Measurements from ENCODE around the gene CEND1.
"Not testable (repeated sequence)": the region's sequence is repeated elsewhere in the genome, so short reads cannot be mapped to it uniquely, and the experiment has no call there.

The CEND1 gene

GRCh38 chr11:745428-745827 lies 44.5 kb downstream of the CEND1 start:
- no peak overlapping the region for H3K4me3 Mint-ChIP-seq
- DNase-seq (ENCODE audit: low spot score in 2 of 2) (no peak), ATAC-seq (ENCODE audit: low read depth) (no peak)
- no peaks in the 10 kb centered on the region for H3K9me3 Mint-ChIP-seq
- no peak overlapping the region for H3K27ac Mint-ChIP-seq
- H3K27me3 Mint-ChIP-seq = no peaks in the 10 kb centered on the region
- no peaks in the 10 kb centered on the region for H3K36me3 Mint-ChIP-seq
- peaks cover 10% of the 10 kb centered on the region for H3K4me1 Mint-ChIP-seq

GRCh38 chr11:742571-743201 lies 47.2 kb downstream of the CEND1 start:
- no peak for ATAC-seq (ENCODE audit: low read depth)
- H3K9me3 Mint-ChIP-seq = no peaks in the 10 kb centered on the region
- H3K36me3 Mint-ChIP-seq = no peaks in the 10 kb centered on the region
- no peak for DNase-seq (ENCODE audit: low spot score in 2 of 2)
- H3K4me3 Mint-ChIP-seq = no peak overlapping the region
- H3K4me1 Mint-ChIP-seq = peaks cover 6% of the 10 kb centered on the region
- H3K27ac Mint-ChIP-seq = no peak overlapping the region
- peaks cover 6% of the 10 kb centered on the region for H3K27me3 Mint-ChIP-seq

GRCh38 chr11:742156-742546 lies 47.7 kb downstream of the CEND1 start:
- H3K27ac Mint-ChIP-seq = no peak overlapping the region
- H3K36me3 Mint-ChIP-seq = no peaks in the 10 kb centered on the region
- DNase-seq (ENCODE audit: low spot score in 2 of 2) = no peak
- ATAC-seq (ENCODE audit: low read depth) = no peak
- peaks cover 10% of the 10 kb centered on the region for H3K4me1 Mint-ChIP-seq
- H3K27me3 Mint-ChIP-seq = peaks cover 9% of the 10 kb centered on the region
- H3K9me3 Mint-ChIP-seq = no peaks in the 10 kb centered on the region
- no peak overlapping the region for H3K4me3 Mint-ChIP-seq

GRCh38 chr11:737899-738298 lies 52.0 kb downstream of the CEND1 start:
- Mint-ChIP-seq H3K4me3 (peak overlapping the region; percentile 66), H3K27me3 (peaks cover 12% of the 10 kb centered on the region)
- not testable (repeated sequence) for H3K36me3 Mint-ChIP-seq; H3K27ac Mint-ChIP-seq; DNase-seq (ENCODE audit: low spot score in 2 of 2); H3K9me3 Mint-ChIP-seq; H3K4me1 Mint-ChIP-seq
- peak; percentile 52 for ATAC-seq (ENCODE audit: low read depth)

- peak; percentile 37 for ATAC-seq (ENCODE audit: low read depth)
- Mint-ChIP-seq H3K27ac (no peak overlapping the region), H3K4me1 (peaks cover 9% of the 10 kb centered on the region)
Observed at GRCh38 chr11:737366-737765, 52.5 kb downstream of the CEND1 start.

More at GRCh38 chr11:737366-737765, 52.5 kb downstream of the CEND1 start:
- Mint-ChIP-seq H3K9me3 (no peaks in the 10 kb centered on the region), H3K36me3 (no peaks in the 10 kb centered on the region), H3K4me3 (peak overlapping the region; percentile 66), H3K27me3 (peaks cover 12% of the 10 kb centered on the region)
- DNase-seq (ENCODE audit: low spot score in 2 of 2) = no peak

Measured in memory B cell (primary cell).